Measurements from ENCODE around the gene RP9. TPM values are rescaled to one million over a fixed set of nuclear protein-coding genes. Genes with fewer than 3 reads are reported as not detected.

RP9 gene
- total RNA-seq, 6 experiments from 2014 or later = 3.4 to 5.8 (median 4.8) TPM

- ATAC-seq (no peak), DNase-seq (no peak)
- intact Hi-C loops (cut with DNase I) = no loop called here
- TF ChIP-seq POLR2A (IDR thresholded peaks at IDR 0.05) = no peak
- TF ChIP-seq CTCF (IDR thresholded peaks at IDR 0.05) = no peak
- H3K4me3 ChIP-seq = no peak overlapping the region
- peaks cover 0 to 7% (median 0%) of the 10 kb centered on the region in 4 donors for H3K36me3 ChIP-seq
- H3K27me3 ChIP-seq = no peaks in the 10 kb centered on the region
- H3K27ac ChIP-seq = no peak overlapping the region
- WGBS (ENCODE audit: insufficient coverage, low coverage, low lambda C conversion rate, missing lambda C conversion rate) = 58% methylated on average over 2 of the region's 2 CpGs
- H3K9me3 ChIP-seq = no peaks in the 10 kb centered on the region
- H3K4me1 ChIP-seq = no peaks in the 10 kb centered on the region
These were observed 46.6 kb upstream of the RP9 start for GRCh38 chr7:33155811-33156210.

- Histone ChIP-seq H3K4me1 (no peaks in the 10 kb centered on the region), H3K27me3 (no peaks in the 10 kb centered on the region), H3K27ac (no peak overlapping the region), H3K4me3 (no peak overlapping the region), H3K36me3 (peaks cover 0 to 7% (median 0%) of the 10 kb centered on the region in 4 donors), H3K9me3 (no peaks in the 10 kb centered on the region)
- no peak for DNase-seq
- ATAC-seq = no peak
- intact Hi-C loops (cut with DNase I) = no loop called here
- TF ChIP-seq CTCF (IDR thresholded peaks at IDR 0.05) (no peak), POLR2A (IDR thresholded peaks at IDR 0.05) (no peak)
- 61% methylated on average over 3 of the region's 3 CpGs for WGBS (ENCODE audit: insufficient coverage, low coverage, low lambda C conversion rate, missing lambda C conversion rate)
These were observed 42.9 kb upstream of the RP9 start for GRCh38 chr7:33152087-33152486.

GRCh38 chr7:33145156-33145555 is 36.0 kb upstream of the RP9 start:
- H3K27me3 ChIP-seq = no peaks in the 10 kb centered on the region
- DNase-seq (no peak), ATAC-seq (no peak)
- intact Hi-C loops (cut with DNase I) = no loop called here
- no peaks in the 10 kb centered on the region for H3K36me3 ChIP-seq
- H3K4me3 ChIP-seq = no peak overlapping the region
- TF ChIP-seq POLR2A (IDR thresholded peaks at IDR 0.05) = no peak
- no peak for TF ChIP-seq CTCF (IDR thresholded peaks at IDR 0.05)
- H3K27ac ChIP-seq = no peak overlapping the region
- H3K4me1 ChIP-seq = no peaks in the 10 kb centered on the region
- WGBS (ENCODE audit: insufficient coverage, low coverage, low lambda C conversion rate, missing lambda C conversion rate) = 86% methylated on average over 5 of the region's 5 CpGs
- no peaks in the 10 kb centered on the region for H3K9me3 ChIP-seq

DNA sequence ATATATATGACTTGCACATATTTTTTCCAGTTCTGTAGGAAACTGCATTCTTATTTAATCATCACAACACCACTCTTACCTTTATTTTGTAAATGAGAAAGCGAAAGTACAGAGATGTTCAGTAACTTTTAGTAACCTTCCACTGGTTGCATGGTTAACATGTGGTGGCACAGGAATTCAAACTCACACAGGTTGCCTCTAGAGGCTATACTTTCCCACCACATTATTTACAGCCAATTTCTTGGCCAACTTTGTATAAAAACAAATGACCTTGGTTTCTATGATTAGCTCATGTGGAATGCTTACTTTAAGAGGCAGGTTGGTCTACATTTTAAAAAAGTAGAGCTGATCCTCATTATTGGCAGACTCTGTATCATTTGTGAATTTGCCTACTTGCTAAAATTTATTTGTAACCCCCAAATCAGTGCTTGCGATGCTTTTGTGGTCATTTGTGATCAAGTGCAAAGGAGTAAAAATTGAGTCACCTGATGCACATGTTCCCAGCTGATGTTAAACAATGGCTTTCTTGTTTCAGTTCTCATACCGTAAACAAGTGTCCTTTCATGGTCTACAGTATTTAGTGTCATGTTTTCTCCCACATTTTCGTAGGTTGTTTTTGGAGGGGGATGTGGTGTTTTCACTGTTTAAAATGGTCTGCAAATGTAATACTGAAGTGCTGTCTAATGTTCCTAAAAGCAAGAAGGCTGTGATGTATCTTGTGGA is 35.0 kb upstream of the RP9 start:
- Histone ChIP-seq H3K27me3 (no peaks in the 10 kb centered on the region), H3K27ac (no peak overlapping the region), H3K4me1 (no peaks in the 10 kb centered on the region), H3K9me3 (no peaks in the 10 kb centered on the region), H3K36me3 (no peaks in the 10 kb centered on the region), H3K4me3 (no peak overlapping the region)
- intact Hi-C loops (cut with DNase I) = no loop called here
- no peak for TF ChIP-seq POLR2A (IDR thresholded peaks at IDR 0.05)
- TF ChIP-seq CTCF (IDR thresholded peaks at IDR 0.05) = no peak
- ATAC-seq = no peak
- 63% methylated on average over 4 of the region's 4 CpGs for WGBS (ENCODE audit: insufficient coverage, low coverage, low lambda C conversion rate, missing lambda C conversion rate)
- no peak for DNase-seq

Data from right lobe of liver (tissue), 6 donors.